HG03520 (cell line): Measurements from ENCODE around the gene RTKN.
"Not testable (repeated sequence)": the region's sequence is repeated elsewhere in the genome, so short reads cannot be mapped to it uniquely, and the experiment has no call there.

Experiments
- ATAC-seq: cut with Tn5 transposase; IDR thresholded peaks from one replicate; pipeline ENCODE4 v1.9.1; 2021; ENCODE audit warnings: mild to moderate bottlenecking, moderate library complexity; ENCODE audit not compliant: unreplicated experiment

Gene RTKN

DNA sequence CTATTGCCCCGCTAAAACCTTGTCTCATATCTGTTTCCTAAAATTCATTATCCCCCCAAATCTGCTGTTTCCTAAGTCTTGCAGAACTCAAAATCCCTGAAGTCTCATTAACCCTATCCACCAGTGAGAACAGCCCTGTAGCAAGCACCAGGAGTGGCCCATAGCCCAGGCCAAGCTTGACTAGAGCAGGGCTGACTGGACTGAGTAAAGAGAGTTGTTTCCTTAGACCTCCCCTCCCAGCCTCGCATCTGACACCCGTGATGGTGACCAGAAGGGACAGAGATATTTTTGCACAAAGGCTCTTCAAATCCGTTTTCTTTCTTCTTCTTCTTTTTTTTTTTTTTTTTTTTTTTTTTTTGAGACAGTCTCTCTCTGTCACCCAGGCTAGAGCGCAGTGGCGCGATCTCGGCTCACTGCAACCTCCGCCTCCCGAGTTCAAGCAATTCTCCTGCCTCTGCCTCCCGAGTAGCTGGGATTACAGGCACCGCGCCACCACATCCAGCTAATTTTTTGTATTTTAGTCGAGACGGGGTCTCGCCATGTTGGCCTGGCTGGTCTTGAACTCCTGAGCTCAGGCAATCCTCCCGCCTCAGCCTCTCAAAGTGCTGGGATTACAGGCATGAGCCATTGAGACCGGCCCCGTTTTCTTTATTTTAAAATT, 21.2 kb downstream of the RTKN start:
- not testable (repeated sequence) for ATAC-seq

DNA sequence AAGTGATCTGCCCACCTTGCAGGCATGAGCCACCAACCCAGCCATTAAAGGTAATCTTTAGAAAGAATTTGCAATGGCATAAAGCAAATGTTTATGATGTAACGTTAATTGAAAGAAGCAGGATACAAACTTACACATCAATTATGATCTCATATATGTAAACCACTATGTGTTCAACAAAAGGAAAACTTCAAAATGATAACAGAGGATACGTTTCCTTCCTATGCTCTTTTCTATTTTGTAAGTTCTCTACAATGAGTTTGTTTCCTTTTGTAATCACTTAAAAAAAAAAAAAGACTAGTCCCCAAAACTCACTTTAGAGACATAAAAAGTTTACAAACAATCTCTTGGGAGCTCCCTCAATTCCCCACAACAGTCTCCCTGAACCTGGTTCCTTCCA, 21.7 kb downstream of the RTKN start:
- no peak for ATAC-seq

DNA sequence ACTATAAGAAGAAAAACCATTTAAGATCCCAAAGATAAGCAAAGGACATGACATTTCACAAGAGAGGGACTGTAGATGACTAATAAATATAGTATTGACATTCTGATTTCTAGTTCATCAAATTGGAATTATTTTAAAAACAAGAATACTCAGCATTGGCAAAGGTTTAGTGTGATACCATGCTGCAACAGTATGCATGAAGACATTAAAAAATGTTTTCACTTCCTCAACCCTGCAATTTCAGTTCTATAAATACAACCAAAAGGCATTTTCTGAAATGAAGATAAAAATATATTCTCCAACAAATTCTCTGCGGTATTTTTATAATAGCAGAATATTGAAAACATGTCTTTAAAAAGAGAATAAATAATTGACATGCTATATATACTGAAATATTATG, 22.4 kb downstream of the RTKN start:
- no peak for ATAC-seq

DNA sequence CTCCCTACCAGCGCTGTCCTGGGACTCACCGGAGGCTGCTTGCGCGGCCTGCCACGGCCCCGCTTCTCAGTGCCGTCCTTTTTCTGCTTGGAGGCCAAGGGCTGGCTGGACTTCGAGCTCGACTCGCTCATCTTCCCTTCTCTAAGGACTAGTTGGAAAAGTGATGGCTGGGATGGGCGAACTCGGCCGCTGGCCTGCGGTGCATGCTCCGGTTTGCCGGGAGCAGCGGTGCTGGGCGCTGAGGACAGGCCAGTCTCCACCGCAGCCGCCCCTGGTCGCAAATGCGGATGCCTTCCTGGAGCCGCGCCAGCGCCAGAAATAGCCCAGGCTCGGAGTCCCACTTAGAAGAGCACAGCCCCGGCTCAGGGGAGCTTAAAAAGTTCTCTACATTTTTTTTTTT, 23.4 kb downstream of the RTKN start:
- no peak for ATAC-seq

DNA sequence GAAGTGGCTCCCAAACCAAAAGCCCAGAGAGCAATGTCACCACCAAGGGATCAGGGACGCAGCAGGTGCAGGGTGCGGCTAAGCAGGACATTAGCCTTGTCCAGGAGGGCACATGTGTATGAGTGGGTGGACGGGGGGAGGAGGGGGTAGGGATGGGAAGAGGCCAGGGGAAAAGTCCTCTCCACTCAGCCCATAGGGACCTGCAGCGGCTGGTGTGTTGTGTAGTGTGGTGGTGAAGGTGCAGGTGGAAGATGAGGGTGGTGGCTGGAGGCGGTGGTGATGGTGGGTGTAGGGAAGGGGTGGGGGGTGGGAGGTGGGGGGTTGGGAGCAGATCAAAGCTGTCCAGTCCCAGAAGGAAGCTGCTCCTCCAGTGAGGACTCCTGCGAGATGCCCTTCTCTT, 24.0 kb downstream of the RTKN start:
- ATAC-seq, result no peak

DNA sequence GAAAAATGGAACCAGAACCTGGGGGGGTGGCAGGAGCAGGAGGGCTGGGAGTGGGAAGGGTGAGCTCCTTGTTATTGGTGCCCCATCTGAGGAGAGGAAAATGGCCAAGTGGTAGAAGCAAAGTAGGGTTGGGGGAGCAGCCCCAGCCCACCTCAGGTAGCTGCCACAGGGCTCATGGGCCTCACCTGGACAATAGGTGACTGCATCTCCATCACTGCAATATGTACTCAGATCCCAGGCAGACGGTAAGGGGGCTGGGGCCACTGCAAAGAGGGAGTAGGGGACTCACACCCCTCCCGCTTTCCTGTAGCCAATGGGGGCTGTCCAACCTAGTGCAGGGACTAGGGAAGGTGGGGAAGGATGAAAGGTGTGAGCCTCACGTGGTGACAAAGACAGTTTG, 24.5 kb downstream of the RTKN start:
- no peak for ATAC-seq

DNA sequence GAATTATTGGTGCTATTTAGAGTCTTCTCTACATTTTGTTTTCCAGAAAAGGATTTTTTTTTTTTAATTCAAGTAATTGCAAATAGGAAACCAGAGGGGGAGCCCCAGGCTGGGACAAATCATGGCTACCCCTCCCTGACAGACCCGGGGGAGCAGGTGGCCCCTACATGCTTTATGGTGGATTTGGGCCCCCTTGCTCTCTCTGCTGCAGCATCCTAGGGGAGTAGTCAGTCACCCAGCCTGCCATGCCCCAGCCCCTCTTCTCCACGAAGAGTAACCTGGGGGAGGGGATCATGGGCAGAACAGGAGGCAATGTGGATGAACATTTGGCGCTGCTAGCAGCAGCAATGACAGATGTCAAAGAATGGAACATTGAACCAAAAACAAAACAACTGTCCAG, 25.0 kb downstream of the RTKN start:
- ATAC-seq, result no peak

DNA sequence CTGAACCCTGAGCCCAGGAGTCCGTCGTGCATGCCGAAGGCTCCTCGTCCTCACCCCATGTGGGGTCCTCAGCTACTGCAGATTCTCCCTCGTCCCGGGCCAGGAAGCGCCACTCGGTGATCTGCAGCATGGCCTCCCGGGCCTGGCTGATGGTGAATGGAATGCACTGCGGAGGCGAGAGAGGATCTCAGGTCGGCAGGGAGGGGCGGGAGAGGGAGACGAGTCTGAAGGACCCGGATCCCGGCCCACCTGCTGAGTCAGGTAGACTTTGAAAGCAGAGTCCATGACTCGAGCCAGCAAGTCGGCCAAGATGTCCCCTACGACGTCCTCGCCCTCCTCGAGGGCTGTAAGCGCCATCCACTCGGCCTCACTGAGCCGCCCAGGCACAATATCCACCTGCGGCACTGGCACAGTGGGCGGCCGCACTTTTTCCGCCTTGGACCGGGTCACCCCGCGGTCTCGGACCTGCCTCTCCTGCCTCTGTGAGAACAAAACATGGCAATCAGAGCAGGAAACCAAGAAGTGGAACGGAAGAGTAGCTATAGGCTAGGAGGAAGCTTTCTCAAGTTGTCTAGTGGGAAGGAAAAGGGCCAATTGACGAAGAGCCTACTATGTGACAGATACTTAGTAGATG, 25.9 kb downstream of the RTKN start:
- no peak for ATAC-seq

DNA sequence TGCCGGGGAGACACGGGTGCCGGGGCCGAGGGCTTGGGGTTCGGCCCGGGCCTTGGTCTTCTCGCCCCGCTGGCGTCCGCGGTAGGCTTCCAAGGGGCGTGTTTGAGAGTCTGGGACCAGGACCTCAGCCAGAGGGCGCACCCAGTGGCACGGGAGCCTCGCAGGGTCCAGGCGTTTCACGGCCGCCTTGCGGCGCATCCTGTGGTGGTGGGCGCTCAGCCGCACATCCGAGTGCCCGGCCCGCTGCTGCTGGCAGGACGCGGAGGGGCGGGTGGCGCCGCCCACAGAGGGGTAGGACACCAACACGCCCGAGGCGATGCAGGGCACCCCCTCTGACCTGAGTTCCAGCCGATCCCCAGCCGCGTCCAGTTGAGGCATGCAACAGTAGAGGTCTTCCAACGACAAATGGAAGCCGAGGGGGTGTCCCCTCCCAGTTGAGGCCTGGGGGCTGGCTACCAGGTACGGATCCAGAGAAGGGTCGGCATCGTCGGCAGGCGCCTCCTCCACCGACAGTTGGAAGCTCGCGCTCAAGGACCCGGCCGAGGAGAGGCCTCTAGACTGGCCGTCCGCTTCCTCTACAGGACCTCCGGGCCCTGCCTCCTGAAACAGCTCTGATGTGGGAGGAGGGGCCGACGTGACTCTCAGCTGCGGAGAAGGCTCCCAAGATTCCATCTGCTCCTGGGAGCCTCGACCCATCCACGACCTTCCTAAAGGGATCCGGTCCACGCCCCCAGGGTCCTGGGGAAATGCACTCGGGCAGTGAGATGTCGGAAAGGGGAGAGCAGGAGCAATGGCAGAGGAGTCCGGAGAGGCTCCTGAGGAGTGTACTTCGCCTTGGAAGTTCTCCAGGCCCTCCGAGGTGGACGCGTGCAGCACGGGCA, 26.6 kb downstream of the RTKN start:
- no peak for ATAC-seq

DNA sequence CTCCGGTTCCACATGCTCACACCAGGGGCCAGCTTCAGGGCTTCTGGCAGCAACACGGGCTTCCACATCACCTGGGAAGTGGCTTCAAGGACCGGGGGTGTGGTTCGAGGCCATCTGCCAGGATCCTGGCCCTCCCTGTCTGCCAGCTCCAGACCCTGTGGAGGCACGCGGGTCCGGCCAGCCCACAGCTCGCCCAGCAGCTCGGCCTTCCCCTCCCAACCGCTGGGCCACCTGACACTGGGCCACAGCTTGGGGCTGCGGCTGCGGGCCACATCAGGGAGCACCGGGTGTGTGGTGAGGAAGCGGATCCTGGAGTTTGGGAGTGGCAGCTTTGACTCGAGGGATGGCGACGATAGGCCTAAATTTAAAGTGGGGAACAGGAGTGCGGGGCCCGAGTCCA, 27.3 kb downstream of the RTKN start:
- ATAC-seq, result no peak

DNA sequence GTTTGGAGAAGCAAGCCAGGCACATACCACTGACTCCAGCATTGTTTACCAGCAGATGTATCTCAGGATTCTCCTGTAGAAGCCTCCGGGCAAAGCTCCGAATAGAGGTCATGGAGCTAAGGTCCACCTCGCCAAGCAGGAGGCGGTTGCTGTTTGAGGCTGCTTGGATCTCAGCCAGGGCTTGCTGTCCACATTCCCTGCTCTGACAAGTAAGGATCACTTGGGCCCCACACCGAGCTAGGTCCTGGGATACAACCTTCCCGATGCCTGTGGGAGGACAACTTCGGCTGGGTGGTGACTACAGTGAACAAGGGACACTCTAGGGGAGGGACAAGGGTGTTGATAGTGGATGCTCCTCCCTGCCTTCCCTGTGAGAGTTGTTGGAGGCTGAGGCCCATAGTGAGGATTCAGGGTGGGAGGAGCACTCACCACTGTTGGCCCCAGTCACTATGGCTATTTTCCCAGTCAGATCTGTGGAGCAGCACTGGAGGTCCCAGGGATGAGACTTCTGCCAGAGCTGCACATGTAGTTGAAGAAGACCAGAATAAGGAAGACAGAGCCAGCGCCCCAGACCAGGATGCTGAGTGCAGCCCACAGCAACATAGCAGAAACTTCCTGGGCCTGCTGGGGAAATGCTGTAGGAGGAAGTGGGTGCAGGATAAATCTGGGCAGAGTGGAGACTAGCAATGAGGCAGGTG, 28.6 kb downstream of the RTKN start:
- ATAC-seq, result no peak

DNA sequence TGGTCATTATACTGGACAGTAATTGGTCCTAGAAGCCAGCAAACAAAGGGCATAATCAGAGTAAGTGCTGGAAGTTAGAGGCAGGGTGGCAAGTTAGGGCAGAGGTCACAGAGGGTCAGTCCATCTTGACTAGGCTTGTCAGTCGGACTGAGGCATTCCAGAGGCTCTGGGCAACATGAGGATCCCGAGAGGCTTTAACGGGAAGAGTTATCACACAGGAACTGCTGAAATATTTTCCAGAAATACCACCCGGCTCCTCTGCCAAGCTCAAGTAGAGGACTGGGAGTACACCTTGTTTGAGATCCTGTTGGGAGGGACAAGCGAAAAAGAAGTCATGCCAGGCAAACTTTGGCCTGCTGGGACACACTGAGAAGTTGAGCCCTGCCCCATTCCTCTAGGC, 34.1 kb downstream of the RTKN start:
- no peak for ATAC-seq

DNA sequence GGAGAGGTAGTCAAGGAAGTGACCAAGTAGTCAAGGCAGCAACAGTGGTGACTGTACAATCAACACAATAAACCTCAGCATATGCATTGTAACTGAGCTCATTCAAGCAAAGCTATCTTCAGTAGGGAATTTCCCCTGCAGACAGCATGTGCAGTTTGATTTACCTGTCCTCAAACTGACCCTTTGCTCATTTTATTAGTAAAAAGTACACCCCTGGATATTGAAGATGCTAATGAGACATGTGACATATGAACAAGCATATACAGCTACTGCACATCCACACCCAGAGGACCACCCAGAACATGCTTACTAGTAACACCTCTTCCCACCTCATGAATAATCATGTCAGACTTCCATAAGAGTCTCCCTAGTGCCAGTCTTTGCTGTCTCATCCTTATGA, 35.7 kb downstream of the RTKN start:
- peak; percentile 69 for ATAC-seq

DNA sequence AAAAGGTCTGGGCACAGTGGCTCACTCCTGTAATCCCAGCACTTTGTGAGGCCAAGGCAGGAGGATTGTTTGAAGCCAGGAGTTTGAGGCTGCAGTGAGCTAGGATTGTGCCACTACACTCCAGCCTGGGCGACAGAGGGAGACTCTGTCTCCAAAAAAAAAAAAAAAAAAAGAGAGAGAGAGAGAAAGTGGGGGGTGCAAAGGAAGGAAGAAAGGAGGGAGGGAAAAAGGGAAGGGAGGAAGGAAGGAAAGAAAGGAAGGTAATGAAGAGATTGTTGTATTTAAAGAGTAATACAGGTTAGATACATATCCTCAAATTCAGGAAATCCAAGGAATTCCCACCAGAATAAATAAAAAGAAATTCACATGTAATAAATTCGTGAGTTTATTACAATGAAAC, 39.8 kb downstream of the RTKN start:
- ATAC-seq, result no peak

DNA sequence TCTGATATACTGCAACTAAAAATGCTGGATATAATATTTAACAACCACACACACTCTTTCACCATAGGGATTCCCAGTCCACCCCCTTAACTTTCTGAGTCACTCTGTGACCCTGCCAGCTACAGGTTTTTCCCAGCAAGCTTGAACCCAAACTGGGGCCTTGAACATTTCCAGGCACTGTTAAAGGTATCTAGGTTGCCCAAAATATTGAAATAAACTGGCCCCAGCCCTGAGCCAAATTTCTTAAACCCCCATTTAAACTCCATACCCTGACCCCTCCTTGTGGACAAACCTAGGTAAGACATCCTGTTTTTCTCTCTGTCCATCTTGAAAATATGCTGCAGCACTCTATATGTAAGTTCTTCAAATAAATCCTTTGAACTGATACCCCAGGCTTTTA, 42.0 kb downstream of the RTKN start:
- no peak for ATAC-seq

DNA sequence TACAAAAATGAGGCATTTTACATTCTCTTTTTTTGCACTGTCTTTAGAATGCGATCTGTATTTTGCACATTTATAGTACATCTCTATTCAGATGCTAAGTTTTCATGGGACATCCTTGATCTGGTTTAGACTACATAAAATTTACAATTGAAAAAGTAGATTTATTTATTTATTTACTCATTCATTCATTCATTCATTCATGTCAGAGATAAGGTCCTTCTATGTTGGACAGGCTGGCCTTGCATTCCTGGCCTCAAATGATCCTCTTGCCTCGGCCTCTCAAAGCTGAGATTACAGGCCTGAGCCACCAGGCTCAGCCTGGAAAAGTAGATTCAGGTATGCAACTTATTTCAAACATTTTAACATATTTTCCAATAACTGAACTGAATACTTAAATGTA, 45.6 kb downstream of the RTKN start:
- ATAC-seq, result no peak

DNA sequence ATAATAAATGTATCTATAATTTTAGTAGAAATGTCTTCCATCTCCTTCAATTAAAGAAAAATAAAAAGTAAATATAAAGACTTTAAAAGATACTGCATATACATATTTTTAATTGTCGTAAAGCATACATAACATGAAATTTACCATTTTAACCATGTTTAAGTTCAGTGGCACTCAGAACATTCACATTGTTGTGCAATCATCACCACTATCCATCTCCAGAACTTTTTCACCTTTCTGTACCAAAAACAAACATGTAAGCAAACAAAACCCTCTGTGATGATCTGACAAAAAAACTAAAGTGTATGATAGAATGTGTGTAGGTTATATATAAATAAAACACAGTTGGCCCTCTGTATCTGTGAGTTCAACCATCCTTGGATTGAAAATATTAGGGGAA, 48.2 kb downstream of the RTKN start:
- ATAC-seq, result no peak

DNA sequence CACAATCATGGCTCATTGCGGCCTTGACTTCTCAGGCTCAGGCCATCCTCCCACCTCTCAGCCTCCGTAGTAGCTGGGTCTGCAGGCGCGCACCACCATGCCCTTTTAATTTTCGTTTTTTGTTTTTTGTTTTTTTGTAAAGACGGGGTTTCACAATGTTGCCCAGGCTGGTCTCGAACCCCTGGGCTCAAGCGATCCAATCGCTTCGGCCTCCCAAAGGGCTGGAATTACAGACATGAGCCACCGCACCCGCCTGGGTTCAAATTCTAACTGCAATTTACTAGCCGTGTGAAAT, 49.3 kb downstream of the RTKN start:
- no peak for ATAC-seq

DNA sequence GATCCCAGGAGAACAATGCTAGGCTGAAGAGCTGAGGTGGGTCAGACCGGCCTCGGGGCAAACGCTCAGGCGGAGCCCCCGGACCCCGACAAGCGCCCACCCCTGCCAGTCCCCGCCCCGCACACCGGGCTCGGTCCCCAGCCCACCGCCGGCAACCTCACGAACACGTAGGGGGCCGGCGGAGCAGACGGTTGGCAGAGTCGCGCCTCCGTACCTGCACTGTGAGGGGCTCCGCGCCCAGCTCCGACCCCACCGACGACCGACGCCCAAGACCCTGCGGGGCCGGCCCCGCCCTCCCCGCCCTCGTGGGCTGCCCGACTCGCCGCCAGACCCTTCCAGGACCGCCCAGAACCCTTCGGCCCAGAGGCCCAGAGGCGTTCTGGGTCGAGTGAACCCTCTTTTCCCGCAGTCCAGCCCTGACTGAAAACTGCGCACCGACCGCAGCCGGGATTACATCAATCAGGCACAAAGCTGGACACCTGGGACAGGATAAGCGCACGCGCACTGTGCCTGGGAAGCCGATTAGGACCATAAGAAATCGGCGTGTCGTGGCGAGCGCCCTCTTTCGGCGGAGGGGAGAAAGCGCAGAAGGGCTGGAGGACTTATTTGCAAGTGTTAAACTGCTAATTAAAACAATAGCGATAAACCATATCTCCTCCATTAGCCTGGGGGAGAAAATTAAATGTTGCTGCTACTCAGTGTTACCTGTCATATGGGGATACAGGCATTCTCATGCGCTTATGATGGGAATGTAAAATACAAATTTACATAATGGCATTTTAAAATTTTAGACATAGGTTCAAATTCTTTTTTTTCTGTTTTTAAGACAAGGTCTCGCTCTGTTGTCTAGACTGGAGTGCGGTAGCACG, 49.9 kb downstream of the RTKN start:
- ATAC-seq, result peak; percentile 64

DNA sequence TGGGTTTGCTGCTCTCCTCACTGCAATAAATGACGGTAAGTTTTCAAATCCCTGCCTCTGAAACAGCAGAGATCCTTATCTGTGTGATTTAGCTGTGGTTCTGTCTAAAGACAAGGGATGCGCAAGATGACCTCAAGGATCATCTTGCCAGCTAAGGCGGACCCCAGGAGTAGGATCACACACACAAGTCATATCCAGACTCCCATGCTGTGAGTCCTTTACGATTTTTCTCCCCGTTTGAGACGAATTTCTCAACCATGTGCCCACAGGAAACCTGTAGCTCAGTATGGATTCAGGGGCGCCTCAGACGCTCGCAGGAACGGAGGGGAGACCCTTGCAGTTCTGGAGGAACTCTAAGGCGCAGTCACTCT, 50.5 kb downstream of the RTKN start:
- no peak for ATAC-seq

DNA sequence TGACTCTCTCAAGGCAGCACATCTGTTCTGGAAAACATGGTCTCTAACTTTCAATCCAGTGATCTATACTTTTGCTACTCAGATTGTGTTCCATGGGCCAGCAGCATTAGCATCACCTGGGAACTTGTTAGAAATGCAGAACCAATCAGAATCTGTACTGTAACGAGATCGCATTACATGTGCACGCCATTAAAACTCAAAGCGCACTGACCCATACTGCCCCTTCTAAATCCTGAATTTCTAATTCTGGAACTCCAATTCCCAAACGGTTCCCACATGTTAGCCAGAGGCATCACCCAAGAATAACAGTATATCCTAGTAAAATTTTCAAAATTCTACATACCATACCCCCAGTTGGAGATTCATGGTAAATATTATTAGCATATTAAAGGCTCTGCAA, 51.1 kb downstream of the RTKN start:
- ATAC-seq, result no peak
